Stimulated activated CD4-positive, alpha-beta T cell treated with anti-CD3 and anti-CD28 coated beads, Interleukin-1b, Interleukin-23, amount 100 ng/mL, for 4 hours (primary cell): ENCODE measurements around the gene PIWIL4.
"Not testable (repeated sequence)": the region's sequence is repeated elsewhere in the genome, so short reads cannot be mapped to it uniquely, and the experiment has no call there.

Experiments
- DNase-seq, 2 donors: peaks; one replicate each; pipeline ENCODE4 v3.0.0-alpha.2; 2020; ENCODE audit warnings: low read depth in 2 of 2

Gene PIWIL4

GRCh38 chr11:94638301-94638901 is 71.2 kb downstream of the PIWIL4 start:
- no peak for DNase-seq

DNA sequence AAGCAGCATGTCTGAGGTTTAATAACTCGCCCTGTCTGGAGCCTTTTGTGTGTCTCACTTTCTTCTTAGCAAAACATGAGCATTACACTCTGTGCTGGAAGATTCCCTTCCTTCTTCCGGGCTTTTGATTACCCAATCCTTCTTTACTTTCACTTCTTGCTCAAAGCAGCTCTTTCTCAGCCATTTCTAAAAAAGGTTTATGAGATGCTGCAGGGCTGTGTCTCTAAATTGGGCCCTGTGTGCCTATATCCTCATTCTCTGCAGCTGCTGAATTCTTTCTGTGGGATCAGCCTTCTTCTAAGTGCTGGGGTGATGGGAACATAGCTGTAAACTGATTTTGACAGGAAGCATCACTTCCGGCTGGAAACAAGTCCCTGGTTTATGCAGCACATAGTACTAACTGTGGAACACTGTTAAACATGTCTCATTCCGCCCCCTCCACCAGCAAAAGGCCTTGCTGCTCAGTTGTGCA is 71.8 kb downstream of the PIWIL4 start:
- no peak for DNase-seq

DNA sequence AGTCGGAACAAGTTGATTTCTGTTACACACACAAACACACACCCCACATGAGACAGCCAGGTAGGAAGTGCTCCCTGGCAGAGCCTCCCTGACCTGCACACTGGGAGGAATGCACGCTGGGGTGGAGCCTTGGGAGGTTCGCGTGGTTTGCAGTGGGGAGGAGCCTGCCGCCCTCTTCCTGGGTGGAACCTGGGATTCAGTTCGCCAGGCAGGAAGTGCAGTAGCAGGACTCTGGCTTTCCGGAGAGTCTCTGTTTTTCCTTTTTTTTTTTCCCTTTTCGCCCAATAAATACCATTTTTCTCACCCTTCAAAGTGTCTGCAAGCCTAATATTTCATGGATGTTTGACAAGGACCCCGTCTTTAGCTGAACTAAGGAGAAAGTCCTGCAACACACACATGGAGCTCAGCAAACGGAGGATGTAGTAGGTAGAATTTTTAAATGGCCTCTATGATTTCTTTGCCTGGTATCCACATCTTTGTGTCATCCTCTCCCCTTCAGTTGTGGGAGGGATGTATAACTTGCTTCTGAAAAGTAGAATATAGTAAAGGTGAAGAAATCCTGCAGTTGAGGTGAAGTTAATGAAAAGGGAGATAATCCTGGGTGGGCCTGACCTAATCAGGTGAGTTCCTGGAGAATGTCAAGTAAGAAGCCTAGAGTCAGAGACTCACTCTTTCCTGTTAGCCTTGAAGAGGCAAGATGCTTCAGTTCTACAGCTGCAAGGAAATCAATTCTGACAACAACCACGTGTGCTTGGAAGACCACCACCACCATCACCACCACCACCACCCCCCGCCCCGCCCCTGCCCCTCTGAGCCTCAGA is 72.9 kb downstream of the PIWIL4 start:
- no peak for DNase-seq

DNA sequence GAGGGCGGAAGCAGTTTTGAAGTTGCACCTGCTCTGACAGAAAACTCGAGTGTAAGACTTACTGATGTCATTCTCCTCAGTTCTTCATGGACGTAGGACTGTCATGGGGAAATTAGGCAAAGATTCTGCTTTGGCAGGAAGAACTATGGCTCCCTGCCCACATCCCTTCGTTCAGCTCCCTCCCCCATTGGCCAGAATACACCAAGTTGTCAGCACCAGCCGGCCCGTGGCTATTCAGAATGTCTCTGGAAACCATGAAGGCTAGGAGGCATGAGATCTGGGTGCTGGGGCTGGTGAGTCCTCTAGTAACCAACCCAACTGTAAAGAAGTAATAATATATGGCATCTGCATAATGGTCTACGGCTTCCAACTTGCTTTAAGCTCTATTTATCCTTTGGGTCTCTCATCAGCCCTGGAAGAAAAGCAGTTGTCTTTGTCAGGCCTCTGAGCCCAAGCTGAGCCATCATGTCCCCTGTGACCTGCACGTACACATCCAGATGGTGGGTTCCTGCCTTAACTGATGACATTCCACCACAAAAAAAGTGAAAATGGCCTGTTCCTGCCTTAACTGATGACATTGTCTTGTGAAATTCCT is 74.1 kb downstream of the PIWIL4 start:
- no peak for DNase-seq

- not testable (repeated sequence) for DNase-seq
Observed at GRCh38 chr11:94643186-94643585, 76.0 kb downstream of the PIWIL4 start.

GRCh38 chr11:94647926-94648325 is 80.8 kb downstream of the PIWIL4 start:
- no peak for DNase-seq

GRCh38 chr11:94648789-94649188 is 81.6 kb downstream of the PIWIL4 start:
- DNase-seq = no peak

DNA sequence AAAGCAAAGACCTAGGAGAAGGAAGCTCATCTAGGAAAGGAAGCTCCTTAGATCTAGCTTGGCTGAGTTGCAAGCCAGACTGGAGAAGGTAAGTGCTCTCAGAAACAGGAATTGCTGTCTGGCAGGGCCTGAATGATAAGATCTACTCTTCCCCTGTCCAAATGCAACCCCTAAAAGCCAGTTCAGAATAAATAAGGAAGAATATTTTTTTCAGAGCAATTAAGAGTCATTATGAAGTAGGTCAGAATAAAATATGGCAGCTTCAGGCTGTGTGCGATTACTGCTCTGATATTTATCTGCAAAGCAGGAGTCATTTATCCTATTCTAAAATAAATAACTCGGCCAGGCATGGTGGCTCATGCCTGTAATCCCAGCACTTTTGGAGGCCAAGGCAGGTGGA is 82.1 kb downstream of the PIWIL4 start:
- no peak for DNase-seq

DNA sequence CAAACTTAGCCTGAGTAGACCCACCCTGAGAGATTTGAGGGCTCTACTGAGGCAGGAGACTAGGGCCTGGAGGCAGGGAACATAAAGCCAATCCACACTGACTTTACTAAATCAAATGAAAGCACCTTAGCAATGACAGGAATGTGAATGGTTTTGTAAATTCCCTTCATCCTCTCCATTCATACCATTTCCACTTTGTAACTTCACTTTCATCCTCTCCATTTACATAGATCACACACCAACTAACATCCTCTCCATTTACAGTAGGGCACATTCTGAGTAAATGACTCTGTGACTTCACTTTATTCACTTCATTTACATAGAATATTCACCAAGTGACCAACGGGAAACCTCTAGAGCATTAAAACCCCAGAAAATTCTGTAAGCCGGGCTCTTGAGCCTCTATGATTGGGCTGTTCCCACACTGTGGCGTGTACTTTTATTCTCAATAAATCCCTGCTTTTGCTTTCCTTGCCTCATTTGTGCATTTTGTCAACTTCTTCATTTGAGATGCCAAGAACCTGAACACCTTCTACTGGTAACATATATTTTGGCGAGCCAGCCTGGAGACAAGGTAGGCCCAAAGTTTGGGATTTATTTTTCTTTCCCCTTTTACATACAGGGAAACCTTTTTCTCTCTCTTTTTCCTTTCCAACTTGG is 82.9 kb downstream of the PIWIL4 start:
- DNase-seq = no peak

DNA sequence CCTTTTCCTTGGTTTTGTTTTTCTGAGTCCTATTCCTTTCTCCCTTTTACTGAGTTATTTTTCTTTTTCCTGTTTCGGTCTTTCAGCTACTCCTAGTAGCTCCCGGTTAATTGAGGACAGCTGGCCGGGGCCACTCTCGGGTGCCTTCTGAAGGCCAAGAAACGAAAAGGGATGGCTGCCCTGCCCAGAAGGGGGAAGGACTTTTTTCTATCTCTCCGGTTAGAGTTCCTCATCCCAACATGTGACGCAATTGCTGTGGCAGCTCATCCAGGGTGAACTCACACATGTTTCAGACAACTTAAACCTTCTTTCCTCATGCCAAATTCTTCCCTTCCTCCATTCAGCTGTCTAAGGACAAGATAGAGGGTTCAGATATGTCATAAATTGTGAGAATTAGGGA is 83.6 kb downstream of the PIWIL4 start:
- DNase-seq = no peak

GRCh38 chr11:94652735-94653284 is 85.6 kb downstream of the PIWIL4 start:
- no peak for DNase-seq

DNA sequence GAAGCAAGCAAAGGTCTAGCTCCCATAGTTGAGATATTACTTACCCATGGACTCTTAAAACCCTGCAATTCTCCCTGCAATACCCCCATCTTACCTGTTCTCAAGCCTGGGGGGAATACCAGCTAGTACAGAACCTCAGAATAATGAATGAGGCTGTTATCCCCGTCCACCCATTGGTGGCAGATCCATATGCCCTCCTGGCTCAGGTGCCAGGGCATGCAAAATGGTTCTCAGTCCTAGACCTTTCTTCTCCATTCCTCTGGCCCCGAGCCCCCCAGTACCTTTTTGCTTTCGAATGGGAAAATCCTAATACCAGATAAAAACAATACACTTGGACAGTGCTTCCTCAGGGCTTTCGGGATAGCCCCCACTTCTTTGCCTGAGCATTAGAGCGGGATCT is 86.4 kb downstream of the PIWIL4 start:
- DNase-seq = no peak

GRCh38 chr11:94654201-94654600 is 87.0 kb downstream of the PIWIL4 start:
- DNase-seq = no peak

DNA sequence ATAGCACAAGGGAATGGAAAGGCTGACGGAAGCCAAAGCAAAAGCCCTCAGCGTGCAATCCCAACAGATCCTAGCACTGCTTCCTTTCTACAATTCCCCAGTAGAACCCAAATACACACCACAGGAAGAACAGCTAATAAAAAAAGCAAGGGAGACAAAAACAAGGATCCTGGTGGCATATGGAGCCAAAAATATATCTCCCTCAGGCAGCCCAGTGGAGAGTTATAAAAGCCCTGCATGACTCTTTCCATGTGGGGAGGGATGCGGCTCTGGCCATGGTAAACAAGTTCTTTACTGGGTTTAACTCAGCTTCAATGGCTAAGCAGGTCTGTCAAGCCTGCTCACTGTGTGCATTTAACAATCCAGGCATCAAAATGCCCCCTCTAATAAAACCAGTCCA is 88.1 kb downstream of the PIWIL4 start:
- no peak for DNase-seq

- no peak for DNase-seq
Observed at GRCh38 chr11:94655956-94656355, 88.8 kb downstream of the PIWIL4 start.

DNA sequence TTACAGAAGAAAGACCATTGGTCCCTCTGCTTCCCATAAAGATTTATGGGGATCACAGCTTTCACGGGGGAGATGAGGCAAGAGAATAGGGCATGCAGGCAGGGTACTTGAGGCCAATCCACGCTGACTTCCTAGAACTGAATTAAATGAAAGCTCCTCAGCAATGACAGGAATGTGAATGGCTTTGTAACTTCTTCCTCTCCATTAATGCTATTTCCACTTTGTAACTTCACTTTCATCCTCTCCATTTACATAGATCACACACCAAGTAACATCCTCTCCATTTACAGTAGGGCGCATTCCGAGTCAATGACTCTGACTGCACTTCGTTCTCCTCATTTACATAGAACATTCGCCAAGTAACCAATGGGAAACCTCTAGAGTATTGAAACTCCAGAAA is 89.8 kb downstream of the PIWIL4 start:
- no peak for DNase-seq

- DNase-seq = no peak
Observed at GRCh38 chr11:94657629-94658028, 90.5 kb downstream of the PIWIL4 start.

- DNase-seq = no peak
Observed at GRCh38 chr11:94658386-94658785, 91.2 kb downstream of the PIWIL4 start.

DNA sequence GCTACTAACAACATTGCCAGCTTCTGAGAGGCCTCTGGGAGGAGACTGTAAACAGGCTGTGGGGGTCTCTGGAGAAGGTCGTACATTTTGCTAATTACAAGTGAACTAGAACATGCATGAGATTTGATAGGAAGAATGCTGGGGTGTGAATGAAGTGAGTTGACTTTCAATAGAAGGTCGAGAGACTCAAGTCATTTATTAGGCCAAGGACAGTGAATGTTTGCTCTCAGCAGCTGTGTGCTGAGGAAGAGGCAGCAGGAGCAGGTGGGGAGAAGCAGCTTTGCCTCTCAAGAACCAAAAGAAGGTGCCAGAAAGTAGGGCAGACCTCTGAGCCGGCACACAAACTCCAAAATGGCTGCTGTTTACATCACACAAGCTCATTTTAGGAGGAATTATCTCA is 91.7 kb downstream of the PIWIL4 start:
- no peak for DNase-seq

GRCh38 chr11:94661444-94661843 is 94.3 kb downstream of the PIWIL4 start:
- DNase-seq = no peak

GRCh38 chr11:94662065-94662779 is 95.1 kb downstream of the PIWIL4 start:
- no peak for DNase-seq
